HPDE6-E6E7 (cell line): Measurements from ENCODE around the gene SHROOM2.
"Not testable (repeated sequence)": the region's sequence is repeated elsewhere in the genome, so short reads cannot be mapped to it uniquely, and the experiment has no call there.

Source experiments
- DNase-seq: peaks from one replicate; pipeline ENCODE4 v3.0.0; 2011; ENCODE audit warnings: missing footprints; ENCODE audit errors: extremely low spot score

Gene SHROOM2

GRCh38 chrX:9832811-9833210 lies 46.6 kb downstream of the SHROOM2 start:
- no peak for DNase-seq

GRCh38 chrX:9835585-9836210 lies 49.5 kb downstream of the SHROOM2 start:
- DNase-seq = no peak

GRCh38 chrX:9842541-9842940 lies 56.3 kb downstream of the SHROOM2 start:
- DNase-seq = no peak

GRCh38 chrX:9844936-9845577 lies 58.8 kb downstream of the SHROOM2 start:
- DNase-seq = no peak

GRCh38 chrX:9845578-9845952 lies 59.3 kb downstream of the SHROOM2 start:
- DNase-seq = no peak

- no peak for DNase-seq
Measured at GRCh38 chrX:9846631-9847030, 60.4 kb downstream of the SHROOM2 start.

- DNase-seq = peak; percentile 37
Measured at GRCh38 chrX:9847071-9847470, 60.8 kb downstream of the SHROOM2 start.

- DNase-seq = no peak
Measured at GRCh38 chrX:9848718-9849479, 62.7 kb downstream of the SHROOM2 start.

GRCh38 chrX:9851890-9852289 lies 65.7 kb downstream of the SHROOM2 start:
- DNase-seq = no peak

- no peak for DNase-seq
Measured at GRCh38 chrX:9853307-9853706, 67.1 kb downstream of the SHROOM2 start.

- DNase-seq = no peak
Measured at GRCh38 chrX:9855561-9856283, 69.5 kb downstream of the SHROOM2 start.

GRCh38 chrX:9856588-9856987 lies 70.4 kb downstream of the SHROOM2 start:
- DNase-seq = no peak

GRCh38 chrX:9857575-9858474 lies 71.6 kb downstream of the SHROOM2 start:
- no peak for DNase-seq

GRCh38 chrX:9858684-9859083 lies 72.5 kb downstream of the SHROOM2 start:
- not testable (repeated sequence) for DNase-seq

- no peak for DNase-seq
Measured at GRCh38 chrX:9859711-9860555, 73.7 kb downstream of the SHROOM2 start.

- DNase-seq = no peak
Measured at GRCh38 chrX:9860826-9861225, 74.6 kb downstream of the SHROOM2 start.

GRCh38 chrX:9861711-9862110 lies 75.5 kb downstream of the SHROOM2 start:
- no peak for DNase-seq

GRCh38 chrX:9862525-9862924 lies 76.3 kb downstream of the SHROOM2 start:
- no peak for DNase-seq

GRCh38 chrX:9862953-9863352 lies 76.7 kb downstream of the SHROOM2 start:
- no peak for DNase-seq

- DNase-seq = no peak
Measured at GRCh38 chrX:9864011-9864410, 77.8 kb downstream of the SHROOM2 start.
